SU-DHL-6 (cell line): ENCODE data around the gene LRRK1.

Source experiments
- EZH2phosphoT487 ChIP-seq: fragments of 200-600 bp; sonication (generic), shearing (Covaris generic); conservative IDR thresholded peaks from 2 replicates; pipeline ENCODE4 v1.6.1; 2018; ENCODE audit warnings: mild to moderate bottlenecking, antibody characterized with exemption, low read length, moderate library complexity, mixed read lengths
- TF ChIP-seq, protein P1 (sequence below): fragments of 200-600 bp; sonication (generic); IDR thresholded peaks from one replicate; pipeline ENCODE4 v1.5.1; 2017; ENCODE audit warnings: antibody characterized with exemption, mild to moderate bottlenecking, low read length, moderate library complexity; ENCODE audit not compliant: insufficient read depth, poor library complexity, severe bottlenecking

DNA sequence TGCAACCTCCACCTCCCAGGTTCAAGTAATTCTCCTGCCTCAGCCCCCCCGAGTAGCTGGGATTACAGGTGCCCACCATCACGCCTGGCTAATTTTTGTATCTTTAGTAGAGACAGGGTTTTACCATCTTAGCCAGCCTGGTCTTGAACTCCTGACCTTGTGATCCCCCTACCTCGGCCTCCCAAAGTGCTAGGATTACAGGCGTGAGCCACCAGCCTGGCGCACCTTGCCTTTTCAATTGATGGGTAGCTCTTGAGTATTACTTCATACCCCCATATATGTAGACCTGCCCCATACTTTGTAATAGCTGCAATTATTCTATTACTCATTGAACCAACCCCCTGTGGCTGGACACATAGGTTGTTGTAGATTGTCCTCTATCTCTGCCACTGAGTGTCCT, 101.3 kb downstream of the LRRK1 start:
- TF ChIP-seq, protein P1, sequence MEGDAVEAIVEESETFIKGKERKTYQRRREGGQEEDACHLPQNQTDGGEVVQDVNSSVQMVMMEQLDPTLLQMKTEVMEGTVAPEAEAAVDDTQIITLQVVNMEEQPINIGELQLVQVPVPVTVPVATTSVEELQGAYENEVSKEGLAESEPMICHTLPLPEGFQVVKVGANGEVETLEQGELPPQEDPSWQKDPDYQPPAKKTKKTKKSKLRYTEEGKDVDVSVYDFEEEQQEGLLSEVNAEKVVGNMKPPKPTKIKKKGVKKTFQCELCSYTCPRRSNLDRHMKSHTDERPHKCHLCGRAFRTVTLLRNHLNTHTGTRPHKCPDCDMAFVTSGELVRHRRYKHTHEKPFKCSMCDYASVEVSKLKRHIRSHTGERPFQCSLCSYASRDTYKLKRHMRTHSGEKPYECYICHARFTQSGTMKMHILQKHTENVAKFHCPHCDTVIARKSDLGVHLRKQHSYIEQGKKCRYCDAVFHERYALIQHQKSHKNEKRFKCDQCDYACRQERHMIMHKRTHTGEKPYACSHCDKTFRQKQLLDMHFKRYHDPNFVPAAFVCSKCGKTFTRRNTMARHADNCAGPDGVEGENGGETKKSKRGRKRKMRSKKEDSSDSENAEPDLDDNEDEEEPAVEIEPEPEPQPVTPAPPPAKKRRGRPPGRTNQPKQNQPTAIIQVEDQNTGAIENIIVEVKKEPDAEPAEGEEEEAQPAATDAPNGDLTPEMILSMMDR = no peak
- TF ChIP-seq EZH2phosphoT487 = no peak
